GM23248 (cell line): ENCODE data around the gene PTPN1. TPM values are rescaled to one million over a fixed set of nuclear protein-coding genes. Genes with fewer than 3 reads are reported as not detected.

ENCODE experiments used
- DNase-seq: peaks from one replicate; pipeline ENCODE4 v3.0.0-alpha.2; 2015
- H2AFZ ChIP-seq: fragments of 200-600 bp; sonication (generic); 2 replicates; pipeline ENCODE4 v1.6.1; 2016; ENCODE audit warnings: antibody characterized with exemption
- H3F3A ChIP-seq: fragments of 200-600 bp; sonication (generic); 2 replicates; pipeline ENCODE4 v1.6.1; 2016; ENCODE audit warnings: mild to moderate bottlenecking, antibody characterized with exemption, mixed run types; ENCODE audit not compliant: insufficient read depth
- H3K27ac ChIP-seq: fragments of 200-600 bp; sonication (generic); 2 replicates; pipeline ENCODE4 v1.5.1; 2016; ENCODE audit warnings: mild to moderate bottlenecking
- H3K27me3 ChIP-seq: fragments of 200-600 bp; sonication (generic); replicated peaks from 2 replicates; pipeline ENCODE4 v1.6.1; 2016; ENCODE audit warnings: mild to moderate bottlenecking; ENCODE audit not compliant: insufficient read depth
- H3K36me3 ChIP-seq: fragments of 200-600 bp; sonication (generic); 2 replicates; pipeline ENCODE4 v1.6.1; 2016; ENCODE audit warnings: low read depth, mild to moderate bottlenecking
- H3K4me1 ChIP-seq: fragments of 200-600 bp; sonication (generic); 2 replicates; pipeline ENCODE4 v1.6.1; 2016; ENCODE audit warnings: mild to moderate bottlenecking; ENCODE audit not compliant: insufficient read depth
- H3K4me2 ChIP-seq: fragments of 200-600 bp; sonication (generic); one replicate; pipeline ENCODE4 v1.6.1; 2016; ENCODE audit warnings: mild to moderate bottlenecking; ENCODE audit not compliant: unreplicated experiment
- H3K4me3 ChIP-seq: fragments of 200-600 bp; sonication (generic); 2 replicates; pipeline ENCODE4 v1.5.1; 2016; ENCODE audit warnings: mild to moderate bottlenecking
- H3K79me2 ChIP-seq: fragments of 200-600 bp; sonication (generic); 2 replicates; pipeline ENCODE4 v1.6.1; 2016; ENCODE audit warnings: mild to moderate bottlenecking; ENCODE audit not compliant: insufficient read depth
- H3K9ac ChIP-seq: fragments of 200-600 bp; sonication (generic); 2 replicates; pipeline ENCODE4 v1.6.1; 2016; ENCODE audit warnings: mild to moderate bottlenecking
- H3K9me2 ChIP-seq: fragments of 200-600 bp; sonication (generic); 2 replicates; pipeline ENCODE4 v1.6.1; 2016; ENCODE audit warnings: mixed run types, mild to moderate bottlenecking, moderate library complexity; ENCODE audit not compliant: insufficient read depth
- H3K9me3 ChIP-seq: fragments of 200-600 bp; sonication (generic); one replicate; pipeline ENCODE4 v1.6.1; 2017; ENCODE audit warnings: low read depth
- H4K20me1 ChIP-seq: fragments of 200-600 bp; sonication (generic); 2 replicates; pipeline ENCODE4 v1.6.0; 2016; ENCODE audit not compliant: insufficient read depth
- EZH2 ChIP-seq: fragments of 200-600 bp; sonication (generic); IDR thresholded peaks from 2 replicates; pipeline ENCODE4 v1.6.1; 2018; ENCODE audit warnings: antibody characterized with exemption, mild to moderate bottlenecking; ENCODE audit not compliant: insufficient read depth, poor library complexity, severe bottlenecking
- EZH2phosphoT487 ChIP-seq: fragments of 200-600 bp; sonication (generic); IDR thresholded peaks from 2 replicates; pipeline ENCODE4 v1.6.1; 2018; ENCODE audit warnings: antibody characterized with exemption, moderate library complexity, mild to moderate bottlenecking, low read depth; ENCODE audit not compliant: insufficient read depth
- WGBS, 2 experiments: methylation state at CpG; one replicate each; pipeline ENCODE4 v1.1.6; 2015 to 2017; ENCODE audit warnings: low lambda C conversion rate in 2 of 2, low coverage in 1 of 2; ENCODE audit errors: missing lambda C conversion rate in 2 of 2; 5-methylcytosine and 5-hydroxymethylcytosine counted together
- in situ Hi-C: fragments of 300-500 bp; cut with MboI; formaldehyde crosslinking; loops from 2 replicates; pipeline ENCODE4 v1.15.0; 2020
- polyA plus RNA-seq: library from polyadenylated mRNA; unstranded; fragments of >200 nt; fragmentation: Nextera tagmentation; extraction: Ambion mirVana; gene quantifications from 2 replicates; pipeline ENCODE4 v1.2.1, GENCODE V29; 2016
- total RNA-seq: library from RNA; depleted of rRNA; stranded (reverse); fragments of >200 nt; shearing (Covaris generic); gene quantifications from 2 replicates; pipeline ENCODE4 v1.2.3, GENCODE V29; 2014

Gene PTPN1
- total and polyA plus RNA-seq, 2 experiments from 2014 or later, result 18.9 to 22.8 TPM

DNA sequence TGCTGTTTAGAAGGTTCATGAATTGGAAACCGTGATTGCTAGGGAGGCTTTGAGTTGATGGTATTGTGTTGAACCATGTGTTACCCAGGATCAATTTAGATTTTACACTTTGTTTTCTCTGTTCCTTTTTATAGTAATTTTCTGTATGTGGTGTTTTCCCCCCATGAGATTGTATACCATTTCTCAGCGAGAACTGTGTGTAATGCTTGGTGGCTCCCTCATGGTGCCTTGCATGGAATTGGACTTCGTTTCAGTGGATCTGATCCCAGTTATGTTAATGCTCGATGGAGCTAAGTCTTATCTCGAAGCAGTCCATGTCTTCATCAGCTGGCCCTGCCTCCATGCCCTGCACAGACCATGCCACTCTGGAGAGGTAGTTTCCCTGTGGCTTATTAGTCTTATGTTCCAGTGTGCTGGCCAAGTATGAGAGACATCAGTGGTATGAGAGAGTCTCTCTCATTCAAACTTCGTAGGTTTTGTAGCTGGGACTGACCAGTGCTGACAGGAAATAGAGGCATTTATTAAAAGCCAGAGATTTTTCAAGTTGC is 18.7 kb downstream of the PTPN1 start:
- 56 to 58% methylated on average over 6 of the region's 6 CpGs for WGBS, 2 experiments
- DNase-seq, result peak; percentile 72
- Histone ChIP-seq H3K79me2 (peaks cover 100% of the 10 kb centered on the region), H3K4me2 (peak overlapping the region; percentile 63), H3K4me1 (peaks cover 34% of the 10 kb centered on the region), H4K20me1 (no peaks in the 10 kb centered on the region), H3K27ac (peak overlapping the region; percentile 61), H3K9me2 (no peaks in the 10 kb centered on the region), H3K36me3 (no peaks in the 10 kb centered on the region), H3F3A (peaks cover 19% of the 10 kb centered on the region), H2AFZ (no peak overlapping the region), H3K4me3 (peak overlapping the region; percentile 33), H3K9ac (peak overlapping the region; percentile 54), H3K27me3 (no peaks in the 10 kb centered on the region), H3K9me3 (no peaks in the 10 kb centered on the region)
- in situ Hi-C loops, result no loop called here
- TF ChIP-seq EZH2phosphoT487 (no peak), EZH2 (no peak)

DNA sequence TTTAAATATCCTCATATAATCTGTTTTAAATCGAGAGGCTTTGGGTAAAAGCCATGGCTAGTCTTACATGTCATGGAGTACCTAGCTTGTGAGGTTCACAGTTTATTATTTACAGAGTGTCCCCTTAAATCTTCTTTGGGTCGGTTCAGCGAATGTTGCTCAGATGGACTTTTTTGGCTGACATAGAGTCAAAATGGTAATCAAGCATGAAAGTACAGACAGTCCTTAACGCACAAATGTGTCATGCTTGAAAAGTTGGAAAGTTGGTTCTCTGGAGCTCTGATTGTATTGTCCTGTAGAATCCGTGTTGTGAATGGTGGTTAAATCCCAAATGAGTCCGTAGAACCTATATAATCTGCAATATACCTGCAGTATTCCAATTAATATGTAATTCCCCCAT is 22.0 kb downstream of the PTPN1 start:
- H3K27ac ChIP-seq, result no peak overlapping the region
- WGBS, 2 experiments, result 28 to 34% methylated on average over 6 of the region's 6 CpGs
- no peaks in the 10 kb centered on the region for H4K20me1 ChIP-seq

DNA sequence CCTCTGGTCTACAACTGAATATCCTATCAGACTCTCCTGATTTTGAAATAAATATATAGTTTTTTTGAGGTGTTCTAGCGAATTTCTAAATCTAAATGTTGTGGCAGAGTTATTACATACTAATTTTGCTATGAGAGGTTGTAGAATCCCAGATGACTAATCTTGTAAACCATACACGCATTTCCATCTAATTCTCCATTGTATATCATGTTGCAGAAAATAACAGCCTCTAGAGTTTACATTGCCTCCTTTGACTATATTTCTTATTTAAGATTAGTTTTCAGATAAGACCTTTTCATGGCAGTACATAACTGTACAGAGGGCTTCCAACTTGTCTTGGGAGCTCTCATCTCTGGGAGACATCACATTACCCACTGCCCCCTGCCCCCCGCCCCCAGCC is 22.9 kb downstream of the PTPN1 start:
- Histone ChIP-seq H3K9me3 (no peaks in the 10 kb centered on the region), H4K20me1 (no peaks in the 10 kb centered on the region), H3K9me2 (no peaks in the 10 kb centered on the region), H3K9ac (no peak overlapping the region), H3K4me2 (no peak overlapping the region), H3K36me3 (no peaks in the 10 kb centered on the region), H3K4me1 (peaks cover 60% of the 10 kb centered on the region), H3K4me3 (no peak overlapping the region), H3K27ac (no peak overlapping the region), H2AFZ (no peak overlapping the region), H3K27me3 (no peaks in the 10 kb centered on the region), H3K79me2 (peaks cover 100% of the 10 kb centered on the region), H3F3A (peaks cover 41% of the 10 kb centered on the region)
- no peak for TF ChIP-seq EZH2
- no peak for TF ChIP-seq EZH2phosphoT487
- in situ Hi-C loops, result no loop called here
- DNase-seq, result peak; percentile 31
- 94 to 96% methylated on average over 3 of the region's 3 CpGs for WGBS, 2 experiments

More for the DNA sequence above, 22.0 kb downstream of the PTPN1 start:
- H3K4me3 ChIP-seq, result no peak overlapping the region
- no peaks in the 10 kb centered on the region for H3K9me3 ChIP-seq
- TF ChIP-seq EZH2phosphoT487 (no peak), EZH2 (no peak)
- in situ Hi-C loops, result no loop called here
- no peaks in the 10 kb centered on the region for H3K36me3 ChIP-seq
- H3K4me1 ChIP-seq, result peaks cover 60% of the 10 kb centered on the region
- H3K4me2 ChIP-seq, result no peak overlapping the region
- no peaks in the 10 kb centered on the region for H3K27me3 ChIP-seq
- no peak for DNase-seq
- H3K9ac ChIP-seq, result no peak overlapping the region
- H3F3A ChIP-seq, result peaks cover 41% of the 10 kb centered on the region
- H3K9me2 ChIP-seq, result no peaks in the 10 kb centered on the region
- H3K79me2 ChIP-seq, result peaks cover 100% of the 10 kb centered on the region
- no peak overlapping the region for H2AFZ ChIP-seq

DNA sequence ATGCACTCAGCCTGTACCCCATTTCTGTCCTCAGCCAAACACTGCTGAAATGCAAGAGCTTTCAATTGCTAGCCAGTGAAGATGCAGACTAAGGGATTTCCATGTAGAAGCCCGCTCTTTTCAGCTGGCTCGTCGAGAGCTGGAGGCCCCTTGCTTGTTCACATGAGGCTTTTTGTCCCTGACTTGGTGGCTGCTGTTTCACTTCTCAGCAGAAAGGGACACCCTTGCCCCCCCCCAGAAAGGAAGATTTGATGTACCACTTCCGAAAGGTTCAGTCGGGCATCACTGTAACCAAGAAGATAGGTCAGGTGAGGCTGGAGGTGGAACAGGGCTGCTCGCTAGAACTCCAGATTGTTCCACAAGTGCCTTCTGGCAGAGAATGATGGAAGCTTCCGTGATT is 23.3 kb downstream of the PTPN1 start:
- DNase-seq, result no peak
- Histone ChIP-seq H3K9me2 (no peaks in the 10 kb centered on the region), H2AFZ (no peak overlapping the region), H3F3A (peaks cover 41% of the 10 kb centered on the region), H3K4me1 (peaks cover 60% of the 10 kb centered on the region), H3K4me3 (no peak overlapping the region), H3K27ac (no peak overlapping the region), H3K4me2 (no peak overlapping the region), H3K9ac (no peak overlapping the region), H3K9me3 (no peaks in the 10 kb centered on the region), H3K79me2 (peaks cover 100% of the 10 kb centered on the region), H4K20me1 (no peaks in the 10 kb centered on the region), H3K27me3 (no peaks in the 10 kb centered on the region), H3K36me3 (no peaks in the 10 kb centered on the region)
- WGBS, 2 experiments, result 89 to 91% methylated on average over 7 of the region's 7 CpGs
- in situ Hi-C loops, result no loop called here
- no peak for TF ChIP-seq EZH2phosphoT487
- TF ChIP-seq EZH2, result no peak

DNA sequence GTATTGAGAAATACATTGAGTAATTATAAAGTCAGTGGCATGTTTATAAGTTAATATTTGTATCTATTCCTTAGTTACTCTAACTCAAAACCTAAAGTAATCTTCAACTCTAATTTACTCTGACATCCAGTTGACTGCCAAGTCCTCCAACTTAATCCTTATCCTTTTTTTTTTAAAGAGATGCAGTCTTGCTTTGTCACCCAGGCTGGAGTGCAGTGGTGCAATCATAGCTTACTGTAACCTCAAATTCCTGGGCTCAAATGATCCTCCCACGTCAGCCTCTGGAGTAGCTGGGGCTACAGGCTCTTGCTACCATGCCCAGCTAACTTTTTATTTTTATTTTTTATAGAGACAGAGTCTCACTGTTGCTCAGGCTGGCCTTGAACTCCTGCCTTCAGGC is 24.4 kb downstream of the PTPN1 start:
- Histone ChIP-seq H4K20me1 (no peaks in the 10 kb centered on the region), H3K27ac (peak overlapping the region; percentile 88), H3K9ac (peak overlapping the region; percentile 58), H3K36me3 (no peaks in the 10 kb centered on the region), H3K79me2 (peaks cover 100% of the 10 kb centered on the region), H3K27me3 (no peaks in the 10 kb centered on the region), H3K9me3 (no peaks in the 10 kb centered on the region), H3K4me3 (no peak overlapping the region), H3K4me1 (peaks cover 50% of the 10 kb centered on the region), H2AFZ (no peak overlapping the region), H3K4me2 (peak overlapping the region; percentile 53), H3F3A (peaks cover 31% of the 10 kb centered on the region; the same call in 1 of the 2 replicates), H3K9me2 (no peaks in the 10 kb centered on the region)
- peak; percentile 86 for DNase-seq
- TF ChIP-seq EZH2, result no peak
- no peak for TF ChIP-seq EZH2phosphoT487
- in situ Hi-C loops, result no loop called here
- WGBS, 2 experiments, result 0 to 3% methylated on average over 1 of the region's 1 CpG
